Measurements from ENCODE around the gene KLHL28. TPM values are rescaled to one million over a fixed set of nuclear protein-coding genes. Genes with fewer than 3 reads are reported as not detected.

Gene KLHL28
- total and polyA plus RNA-seq, 12 donors = 1.7 to 15.4 (median 12.8) TPM

DNA sequence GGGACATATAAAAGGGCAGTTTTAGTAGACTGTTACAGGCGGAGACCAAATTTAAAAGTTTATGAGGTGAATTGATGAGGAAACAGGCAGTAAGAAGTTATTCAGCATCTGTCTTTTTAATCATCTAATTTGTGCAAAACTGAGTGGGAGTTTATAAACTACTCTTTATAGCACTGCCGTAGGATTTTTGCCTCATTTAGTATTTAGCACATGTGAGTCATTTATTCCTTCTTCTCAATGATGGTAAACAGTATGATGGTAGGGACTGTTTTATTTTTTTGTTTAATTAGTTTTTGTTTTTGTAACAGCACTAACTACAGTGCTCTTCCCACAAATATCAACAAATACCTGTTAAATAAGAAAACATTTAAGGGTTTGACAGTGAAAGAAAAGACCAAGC is 20.8 kb upstream of the KLHL28 start:
- 74 to 75% methylated on average over 2 of the region's 2 CpGs for WGBS, 2 donors
- Histone ChIP-seq H3K27ac (no peak overlapping the region), H3K9me3 (no peaks in the 10 kb centered on the region), H3K27me3 (no peaks in the 10 kb centered on the region), H3K4me1 (peaks cover 0 to 41% (median 22%) of the 10 kb centered on the region in 9 donors), H3K36me3 (no peaks in the 10 kb centered on the region), H3K4me3 (no peak overlapping the region)
- intact Hi-C loops (cut with DNase I) = no loop called here
- DNase-seq (no peak), ATAC-seq (no peak)
- TF ChIP-seq, protein P1, sequence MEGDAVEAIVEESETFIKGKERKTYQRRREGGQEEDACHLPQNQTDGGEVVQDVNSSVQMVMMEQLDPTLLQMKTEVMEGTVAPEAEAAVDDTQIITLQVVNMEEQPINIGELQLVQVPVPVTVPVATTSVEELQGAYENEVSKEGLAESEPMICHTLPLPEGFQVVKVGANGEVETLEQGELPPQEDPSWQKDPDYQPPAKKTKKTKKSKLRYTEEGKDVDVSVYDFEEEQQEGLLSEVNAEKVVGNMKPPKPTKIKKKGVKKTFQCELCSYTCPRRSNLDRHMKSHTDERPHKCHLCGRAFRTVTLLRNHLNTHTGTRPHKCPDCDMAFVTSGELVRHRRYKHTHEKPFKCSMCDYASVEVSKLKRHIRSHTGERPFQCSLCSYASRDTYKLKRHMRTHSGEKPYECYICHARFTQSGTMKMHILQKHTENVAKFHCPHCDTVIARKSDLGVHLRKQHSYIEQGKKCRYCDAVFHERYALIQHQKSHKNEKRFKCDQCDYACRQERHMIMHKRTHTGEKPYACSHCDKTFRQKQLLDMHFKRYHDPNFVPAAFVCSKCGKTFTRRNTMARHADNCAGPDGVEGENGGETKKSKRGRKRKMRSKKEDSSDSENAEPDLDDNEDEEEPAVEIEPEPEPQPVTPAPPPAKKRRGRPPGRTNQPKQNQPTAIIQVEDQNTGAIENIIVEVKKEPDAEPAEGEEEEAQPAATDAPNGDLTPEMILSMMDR (IDR thresholded peaks at IDR 0.05) = no peak

DNA sequence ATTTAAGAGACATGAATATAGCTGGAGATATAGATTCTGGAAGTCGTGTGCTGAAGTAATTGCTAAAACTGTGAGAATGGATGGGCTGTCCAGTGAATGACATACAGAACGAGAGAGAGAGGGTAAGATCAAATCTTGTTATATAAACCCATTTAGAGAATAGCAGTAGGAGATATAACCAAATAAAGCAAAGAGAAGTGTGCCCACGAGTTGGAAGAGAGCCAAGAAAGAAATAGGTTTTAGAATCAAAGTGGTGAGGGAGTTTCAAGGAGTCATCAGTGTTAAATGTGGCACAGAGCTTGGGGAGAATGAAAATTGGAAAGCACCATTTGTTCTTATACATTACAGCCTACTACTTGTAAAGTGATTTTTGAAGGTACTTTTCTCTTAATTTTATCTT is 19.5 kb upstream of the KLHL28 start:
- TF ChIP-seq, protein P1 (IDR thresholded peaks at IDR 0.05) = no peak
- Histone ChIP-seq H3K4me1 (peaks cover 0 to 41% (median 22%) of the 10 kb centered on the region in 9 donors), H3K27ac (no peak overlapping the region), H3K9me3 (no peaks in the 10 kb centered on the region), H3K36me3 (no peaks in the 10 kb centered on the region), H3K4me3 (no peak overlapping the region), H3K27me3 (no peaks in the 10 kb centered on the region)
- intact Hi-C loops (cut with DNase I) = no loop called here
- 65 to 67% methylated on average over 3 of the region's 3 CpGs for WGBS, 2 donors
- DNase-seq (no peak), ATAC-seq (no peak)

DNA sequence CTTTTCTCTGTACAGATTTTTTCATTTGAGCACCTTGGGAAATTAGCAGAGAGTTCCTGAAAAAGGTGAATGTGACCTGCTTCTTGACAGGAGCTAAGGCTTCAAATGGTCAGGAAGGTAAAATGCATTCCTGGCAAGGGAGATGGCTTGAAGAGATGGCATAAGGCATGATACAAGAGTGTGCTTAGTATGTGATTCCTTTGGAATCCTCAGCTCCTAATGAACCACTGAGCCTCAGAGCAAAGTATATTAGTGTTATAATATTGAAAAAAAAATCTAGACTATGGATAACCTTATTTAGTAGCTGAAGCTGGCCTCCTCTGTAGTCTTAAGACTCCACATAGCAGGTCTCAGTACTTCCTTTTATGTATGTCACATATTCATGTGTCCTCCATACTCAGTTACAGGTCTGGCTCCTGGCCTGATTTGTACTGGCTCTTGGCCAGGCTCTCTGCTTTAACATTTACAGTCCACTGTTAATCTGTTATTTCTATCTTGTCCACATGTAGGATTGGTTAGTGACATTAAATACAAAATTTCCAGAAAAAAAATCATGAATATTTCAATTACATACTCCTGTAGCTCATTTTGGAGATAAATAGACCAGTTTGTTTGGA is 18.1 kb upstream of the KLHL28 start:
- no peaks in the 10 kb centered on the region for H3K27me3 ChIP-seq
- intact Hi-C loops (cut with DNase I) = no loop called here
- H3K36me3 ChIP-seq = no peaks in the 10 kb centered on the region
- ATAC-seq (peak in 6 of 8 donors; percentile 47 to 80 (median 64)), DNase-seq (peak; percentile 36 to 50)
- TF ChIP-seq, protein P1 (IDR thresholded peaks at IDR 0.05) = no peak
- no peaks in the 10 kb centered on the region for H3K9me3 ChIP-seq
- no peak overlapping the region for H3K4me3 ChIP-seq
- peak overlapping the region in 2 of 10 donors; percentile 5 to 27 for H3K27ac ChIP-seq
- H3K4me1 ChIP-seq = peaks cover 0 to 41% (median 22%) of the 10 kb centered on the region in 9 donors

DNA sequence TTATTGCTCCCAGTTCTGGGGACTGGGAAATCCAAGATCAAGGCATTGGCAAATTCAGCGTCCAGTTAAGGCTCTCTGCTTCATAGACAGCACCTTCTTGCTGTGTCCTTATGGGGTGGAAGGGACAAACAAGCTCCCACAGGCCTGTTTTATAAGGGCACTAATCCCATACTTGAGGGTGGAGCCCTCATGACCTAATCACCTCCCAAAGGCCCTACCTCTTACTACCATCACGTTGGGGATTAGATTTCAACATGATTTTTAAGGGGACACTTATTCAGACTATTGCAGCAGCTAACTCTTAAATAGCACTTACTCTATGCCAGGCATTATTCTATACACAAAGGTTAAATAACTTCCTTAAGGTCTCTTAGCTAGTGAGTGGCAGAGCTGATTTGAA is 17.5 kb upstream of the KLHL28 start:
- H3K27me3 ChIP-seq = no peaks in the 10 kb centered on the region
- ATAC-seq = no peak
- peak overlapping the region in 1 of 10 donors; percentile 27 for H3K27ac ChIP-seq
- H3K9me3 ChIP-seq = no peaks in the 10 kb centered on the region
- intact Hi-C loops (cut with DNase I) = no loop called here
- 52 to 60% methylated on average over 2 of the region's 2 CpGs for WGBS, 2 donors
- H3K4me1 ChIP-seq = peaks cover 0 to 41% (median 22%) of the 10 kb centered on the region in 9 donors
- H3K36me3 ChIP-seq = no peaks in the 10 kb centered on the region
- DNase-seq = no peak
- H3K4me3 ChIP-seq = no peak overlapping the region
- TF ChIP-seq, protein P1 (IDR thresholded peaks at IDR 0.05) = no peak
